Measurements from ENCODE around the gene C1orf159. TPM values are rescaled to one million over a fixed set of nuclear protein-coding genes. Genes with fewer than 3 reads are reported as not detected.

The C1orf159 gene
- total RNA-seq, 1 donor from 2014 or later = 8.0 TPM

GRCh38 chr1:1043921-1044320, 72.0 kb downstream of the C1orf159 start:
- Histone ChIP-seq H3K27ac (no peak overlapping the region), H4K20me1 (ENCODE audit: low read depth) (peaks cover 50% of the 10 kb centered on the region), H3K9me3 (ENCODE audit: low read depth) (no peaks in the 10 kb centered on the region), H3K4me1 (peaks cover 14% of the 10 kb centered on the region), H3F3A (ENCODE audit: low read depth) (peaks cover 12% of the 10 kb centered on the region), H3K36me3 (no peaks in the 10 kb centered on the region), H2AFZ (replicated peaks) (no peak overlapping the region), H3K4me2 (no peak overlapping the region), H3K79me2 (ENCODE audit: low read depth) (no peaks in the 10 kb centered on the region), H3K9ac (no peak overlapping the region), H3K27me3 (peaks cover 17% of the 10 kb centered on the region), H3K4me3 (no peak overlapping the region)
- Mint-ChIP-seq H3K9me3 (no peaks in the 10 kb centered on the region), H3K36me3 (peaks cover 10% of the 10 kb centered on the region), H3K27ac (no peak overlapping the region), H3K4me1 (peaks cover 5% of the 10 kb centered on the region), H3K4me3 (peak overlapping the region; percentile 52), H3K27me3 (ENCODE audit: insufficient read depth, low read depth) (peaks cover 13% of the 10 kb centered on the region)
- TF ChIP-seq EZH2phosphoT487 (IDR thresholded peaks at IDR 0.05) (no peak), CTCF (IDR thresholded peaks at IDR 0.05) (no peak), EZH2 (IDR thresholded peaks at IDR 0.05) (no peak)
- DNase-seq (ENCODE audit: low spot score) = no peak

- peaks cover 12% of the 10 kb centered on the region for H3F3A ChIP-seq (ENCODE audit: low read depth)
- DNase-seq (ENCODE audit: low spot score) = no peak
- H3K27me3 Mint-ChIP-seq (ENCODE audit: insufficient read depth, low read depth) = peaks cover 18% of the 10 kb centered on the region
- H3K27me3 ChIP-seq = peaks cover 22% of the 10 kb centered on the region
- H3K9me3 Mint-ChIP-seq = no peaks in the 10 kb centered on the region
- TF ChIP-seq EZH2 (IDR thresholded peaks at IDR 0.05) (no peak), EZH2phosphoT487 (IDR thresholded peaks at IDR 0.05) (no peak), CTCF (IDR thresholded peaks at IDR 0.05) (no peak)
- no peaks in the 10 kb centered on the region for H3K79me2 ChIP-seq (ENCODE audit: low read depth)
- H4K20me1 ChIP-seq (ENCODE audit: low read depth) = peaks cover 55% of the 10 kb centered on the region
- H3K27ac ChIP-seq = no peak overlapping the region
- H3K4me3 ChIP-seq = no peak overlapping the region
- no peak overlapping the region for H2AFZ ChIP-seq (replicated peaks)
- H3K4me3 Mint-ChIP-seq = no peak overlapping the region
- H3K4me1 ChIP-seq = peaks cover 14% of the 10 kb centered on the region
- H3K4me2 ChIP-seq = no peak overlapping the region
- peaks cover 10% of the 10 kb centered on the region for H3K36me3 Mint-ChIP-seq
- peaks cover 5% of the 10 kb centered on the region for H3K4me1 Mint-ChIP-seq
- H3K36me3 ChIP-seq = no peaks in the 10 kb centered on the region
- H3K9me3 ChIP-seq (ENCODE audit: low read depth) = no peaks in the 10 kb centered on the region
- H3K9ac ChIP-seq = no peak overlapping the region
- no peak overlapping the region for H3K27ac Mint-ChIP-seq
Measured at GRCh38 chr1:1043411-1043810, 72.5 kb downstream of the C1orf159 start.

- Histone ChIP-seq H3K4me1 (peaks cover 14% of the 10 kb centered on the region), H4K20me1 (ENCODE audit: low read depth) (peaks cover 61% of the 10 kb centered on the region), H3K4me2 (no peak overlapping the region), H3K4me3 (no peak overlapping the region), H2AFZ (replicated peaks) (no peak overlapping the region), H3F3A (ENCODE audit: low read depth) (peaks cover 12% of the 10 kb centered on the region), H3K9me3 (ENCODE audit: low read depth) (no peaks in the 10 kb centered on the region), H3K9ac (no peak overlapping the region), H3K79me2 (ENCODE audit: low read depth) (no peaks in the 10 kb centered on the region), H3K36me3 (no peaks in the 10 kb centered on the region), H3K27ac (no peak overlapping the region), H3K27me3 (peaks cover 28% of the 10 kb centered on the region)
- H3K27ac Mint-ChIP-seq = no peak overlapping the region
- H3K27me3 Mint-ChIP-seq (ENCODE audit: insufficient read depth, low read depth) = peaks cover 19% of the 10 kb centered on the region
- H3K4me1 Mint-ChIP-seq = peaks cover 5% of the 10 kb centered on the region
- H3K4me3 Mint-ChIP-seq = no peak overlapping the region
- TF ChIP-seq EZH2 (IDR thresholded peaks at IDR 0.05) (no peak), EZH2phosphoT487 (IDR thresholded peaks at IDR 0.05) (no peak), CTCF (IDR thresholded peaks at IDR 0.05) (no peak)
- H3K9me3 Mint-ChIP-seq = no peaks in the 10 kb centered on the region
- no peak for DNase-seq (ENCODE audit: low spot score)
- H3K36me3 Mint-ChIP-seq = peaks cover 10% of the 10 kb centered on the region
Measured at GRCh38 chr1:1042835-1043234, 73.1 kb downstream of the C1orf159 start.

All from neural progenitor cell (in vitro differentiated cells).